CD4-positive, alpha-beta T cell treated with Interleukin-15 for 4 hours (primary cell): ENCODE measurements around the gene FFAR3.
"Not testable (repeated sequence)": the region's sequence is repeated elsewhere in the genome, so short reads cannot be mapped to it uniquely, and the experiment has no call there.

Experiments
- DNase-seq: peaks from one replicate; pipeline ENCODE4 v3.0.0-alpha.2; 2020; ENCODE audit warnings: low spot score

Gene FFAR3

GRCh38 chr19:35377656-35378055 lies 19.4 kb downstream of the FFAR3 start:
- DNase-seq: no peak

GRCh38 chr19:35378356-35378755 lies 20.1 kb downstream of the FFAR3 start:
- DNase-seq: no peak

GRCh38 chr19:35379545-35379944 lies 21.3 kb downstream of the FFAR3 start:
- DNase-seq: not testable (repeated sequence)

GRCh38 chr19:35379992-35380391 lies 21.7 kb downstream of the FFAR3 start:
- no peak for DNase-seq

GRCh38 chr19:35380450-35381124 lies 22.3 kb downstream of the FFAR3 start:
- DNase-seq: no peak

GRCh38 chr19:35381318-35381717 lies 23.1 kb downstream of the FFAR3 start:
- no peak for DNase-seq

GRCh38 chr19:35381926-35382325 lies 23.7 kb downstream of the FFAR3 start:
- DNase-seq: no peak

- DNase-seq: no peak
These were observed 25.3 kb downstream of the FFAR3 start for GRCh38 chr19:35383536-35383935.

GRCh38 chr19:35388277-35389054 lies 30.2 kb downstream of the FFAR3 start:
- DNase-seq: no peak

GRCh38 chr19:35389192-35389861 lies 31.1 kb downstream of the FFAR3 start:
- DNase-seq: no peak

- DNase-seq: no peak
These were observed 34.8 kb downstream of the FFAR3 start for GRCh38 chr19:35392742-35393715.

- no peak for DNase-seq
These were observed 37.3 kb downstream of the FFAR3 start for GRCh38 chr19:35395382-35396199.

GRCh38 chr19:35396240-35396885 lies 38.1 kb downstream of the FFAR3 start:
- DNase-seq: no peak

GRCh38 chr19:35397064-35397463 lies 38.8 kb downstream of the FFAR3 start:
- DNase-seq: no peak

GRCh38 chr19:35398570-35398969 lies 40.3 kb downstream of the FFAR3 start:
- no peak for DNase-seq

GRCh38 chr19:35399231-35399630 lies 41.0 kb downstream of the FFAR3 start:
- DNase-seq: no peak

GRCh38 chr19:35399948-35400772 lies 41.9 kb downstream of the FFAR3 start:
- no peak for DNase-seq

- no peak for DNase-seq
These were observed 42.5 kb downstream of the FFAR3 start for GRCh38 chr19:35400773-35401100.

GRCh38 chr19:35401416-35401815 lies 43.2 kb downstream of the FFAR3 start:
- DNase-seq: not testable (repeated sequence)
